T1000 (cell line): ENCODE data around the gene C22orf39.

Source experiments
- DNase-seq: peaks from one replicate; lab custom pipeline; 2025; ENCODE audit warnings: mixed read lengths; lab: John Stamatoyannopoulos, UW

The C22orf39 gene

GRCh38 chr22:19447330-19448075 lies at the start of gene C22orf39:
Gene C22orf39, minus strand, starts transcription at chr22:19447711. Its CDS starts 23 bp downstream, at chr22:19447688.
- peak; percentile 77 for DNase-seq

- no peak for DNase-seq
Measured at GRCh38 chr22:19497245-19497644, 49.7 kb upstream of the C22orf39 start.

- DNase-seq: no peak
Measured at GRCh38 chr22:19496324-19496630, 48.8 kb upstream of the C22orf39 start.

- DNase-seq: no peak
Measured at GRCh38 chr22:19495562-19496323, 48.2 kb upstream of the C22orf39 start.

GRCh38 chr22:19494676-19495173 lies 47.2 kb upstream of the C22orf39 start:
- DNase-seq: no peak

GRCh38 chr22:19494001-19494560 lies 46.6 kb upstream of the C22orf39 start:
- no peak for DNase-seq

GRCh38 chr22:19492504-19493174 lies 45.1 kb upstream of the C22orf39 start:
- no peak for DNase-seq

- no peak for DNase-seq
Measured at GRCh38 chr22:19490628-19491230, 43.2 kb upstream of the C22orf39 start.

- DNase-seq: no peak
Measured at GRCh38 chr22:19488884-19489843, 41.7 kb upstream of the C22orf39 start.

GRCh38 chr22:19488285-19488684 lies 40.8 kb upstream of the C22orf39 start:
- no peak for DNase-seq

GRCh38 chr22:19483481-19484244 lies 36.2 kb upstream of the C22orf39 start:
- DNase-seq: no peak

GRCh38 chr22:19482297-19482696 lies 34.8 kb upstream of the C22orf39 start:
- no peak for DNase-seq

GRCh38 chr22:19480789-19481188 lies 33.3 kb upstream of the C22orf39 start:
- DNase-seq: no peak

- no peak for DNase-seq
Measured at GRCh38 chr22:19480173-19480568, 32.7 kb upstream of the C22orf39 start.

GRCh38 chr22:19479355-19480172 lies 32.1 kb upstream of the C22orf39 start, which contains the start of gene CDC45:
Gene CDC45, plus strand, starts transcription at chr22:19479920. Its CDS starts 49 bp downstream, at chr22:19479969.
- peak; percentile 93 for DNase-seq

- DNase-seq: peak; percentile 78
Measured at GRCh38 chr22:19478901-19479354, 31.4 kb upstream of the C22orf39 start, which contains the start of gene UFD1. Gene UFD1, minus strand, starts transcription at chr22:19479193. Its CDS starts 108 bp downstream, at chr22:19479085.

- no peak for DNase-seq
Measured at GRCh38 chr22:19478045-19478900, 30.8 kb upstream of the C22orf39 start.
